Parietal lobe (tissue), 2 donors: ENCODE measurements around the gene CIB2. TPM values are rescaled to one million over a fixed set of nuclear protein-coding genes. Genes with fewer than 3 reads are reported as not detected.

ENCODE experiments used
- small RNA-seq: library from RNA; depleted of rRNA; stranded (forward); fragments of <200 nt; gene quantifications from one replicate; pipeline ENCODE3, GENCODE V24; 2014; ENCODE audit warnings: low replicate concordance
- total RNA-seq: library from RNA; depleted of rRNA; stranded (reverse); fragments of >200 nt; gene quantifications from one replicate; pipeline ENCODE4 v1.2.3, GENCODE V29; 2014

The CIB2 gene
- total RNA-seq = 18.8 TPM

DNA sequence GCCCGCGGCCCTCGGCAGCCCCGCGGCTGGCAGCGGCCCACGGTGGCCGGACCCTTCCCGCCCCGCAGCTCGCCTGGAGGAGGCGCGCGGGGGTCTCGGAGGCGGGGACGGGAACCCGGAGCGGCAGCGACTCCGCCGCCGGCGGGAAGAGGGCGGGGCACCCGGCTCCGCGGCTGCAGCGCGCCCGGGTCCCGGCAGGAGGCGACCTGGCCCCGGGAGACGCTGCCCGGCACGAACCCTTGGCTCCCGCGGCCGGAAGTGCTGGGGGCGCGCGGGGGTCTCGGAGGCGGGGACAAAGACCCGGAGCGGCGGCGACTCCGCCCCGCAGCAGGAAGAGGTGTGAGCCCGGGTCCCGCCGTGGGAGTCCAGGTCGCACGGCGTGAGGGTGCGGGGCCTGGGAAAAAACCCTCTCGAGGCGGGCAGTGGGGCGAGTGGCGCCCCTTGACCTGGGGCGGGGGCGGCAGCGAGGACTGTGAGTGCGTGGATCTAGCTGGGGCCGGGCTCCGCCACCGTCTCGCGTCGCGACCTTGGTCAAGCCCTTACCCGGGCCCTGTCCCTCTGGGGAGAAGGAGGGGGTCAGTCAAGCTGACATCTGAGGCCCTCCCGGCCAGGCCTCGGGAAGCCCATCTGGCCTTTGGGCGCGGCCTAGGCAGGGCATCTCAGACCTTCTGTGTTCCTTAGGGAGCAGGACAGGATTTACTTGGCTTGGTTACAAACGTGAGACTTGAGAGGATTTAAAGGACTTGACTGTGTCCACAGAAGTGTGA, at the start of gene CIB2:
Gene CIB2, minus strand, starts transcription at position 151 of the 767 bp plus-strand sequence. CDS start 230 bp downstream, outside the sequence.

GRCh38 chr15:78149068-78149804, 18.0 kb upstream of the CIB2 start, which contains the start of gene IDH3A:
TSS of gene IDH3A (plus strand) at chr15:78149362. CDS start at chr15:78149404, 42 bp downstream.

DNA sequence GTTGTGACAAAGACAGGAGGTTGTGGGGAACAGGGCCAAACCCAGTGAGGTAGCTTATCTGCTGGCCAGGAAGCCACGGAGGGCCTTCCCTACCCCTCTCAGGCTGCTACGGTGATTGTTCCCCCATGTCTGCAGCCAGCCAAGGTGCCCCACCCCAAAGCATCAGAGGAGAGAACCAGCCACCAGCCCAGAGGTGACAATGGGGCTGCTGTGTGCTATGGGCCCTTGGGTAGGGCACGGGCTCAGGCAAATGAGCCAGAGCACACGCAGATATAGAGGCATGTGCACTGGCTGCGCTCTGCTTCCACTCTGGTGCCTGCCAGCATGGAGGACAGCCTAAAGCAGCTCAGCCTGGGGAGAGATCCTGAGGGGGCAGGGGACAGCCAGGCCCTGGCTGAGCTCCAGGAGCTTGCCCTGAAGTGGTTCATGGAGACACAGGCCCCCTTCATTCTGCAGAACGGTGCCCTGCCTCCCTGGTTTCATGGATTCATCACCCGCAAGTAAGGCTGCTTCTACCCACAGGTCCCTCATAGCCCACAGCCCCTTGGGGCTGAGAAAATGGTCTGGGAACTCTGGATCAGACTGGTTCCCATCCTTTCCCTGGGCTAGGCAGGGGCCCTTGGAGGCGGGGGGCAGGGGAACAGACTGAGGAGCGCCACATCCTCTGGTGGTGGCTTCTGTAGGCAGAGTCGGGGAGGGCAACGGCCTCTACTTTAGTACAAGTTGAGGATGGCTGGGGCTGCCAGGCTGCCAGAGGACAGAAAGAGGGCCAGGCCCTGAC, 38.8 kb downstream of the CIB2 start, which contains the start of gene SH2D7:
Gene SH2D7, plus strand, starts transcription at position 301 of the 781 bp plus-strand sequence. Its CDS starts 24 bp downstream, at position 325.

DNA sequence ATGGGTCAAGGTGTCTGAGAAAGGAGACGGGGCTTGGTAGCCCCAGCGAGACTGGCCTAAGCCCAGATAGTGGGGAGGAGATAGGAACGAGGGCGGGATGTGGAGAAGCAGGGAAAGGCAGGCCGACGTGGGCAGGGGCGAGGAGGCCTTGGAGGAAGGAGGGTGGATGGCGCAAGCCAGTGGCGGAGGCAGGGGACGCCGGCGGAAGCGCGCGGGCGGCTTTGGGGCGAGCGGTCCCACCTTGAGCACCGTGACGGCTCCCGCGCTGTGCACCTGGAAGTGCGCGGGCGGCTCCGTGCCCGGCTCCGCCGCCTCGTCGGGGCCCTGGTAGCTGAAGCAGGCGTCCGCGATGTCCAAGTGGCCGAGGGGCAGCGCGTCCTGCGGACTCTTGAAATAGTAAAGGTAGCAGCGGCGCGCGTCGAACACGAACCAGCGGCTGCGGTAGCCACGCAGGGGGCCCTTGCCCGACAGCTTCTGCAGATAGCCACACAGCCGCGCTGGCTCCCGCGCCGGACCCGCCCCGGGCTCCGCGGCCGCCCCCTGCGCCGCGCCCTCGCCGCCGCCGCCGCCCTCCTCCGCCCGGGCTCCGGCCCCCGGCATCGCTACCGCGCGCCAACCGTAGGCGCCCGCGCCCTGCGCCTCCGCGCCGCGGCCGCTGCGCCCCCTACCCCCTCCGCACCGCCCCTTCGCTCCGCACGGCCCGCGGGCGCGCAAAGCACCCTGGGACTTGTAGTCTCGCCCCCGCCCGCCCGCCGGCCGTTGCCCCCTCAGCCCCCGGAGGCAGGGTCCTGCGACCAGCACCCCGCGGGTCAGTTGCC, 54.0 kb downstream of the CIB2 start, which contains the start of gene TBC1D2B:
Gene TBC1D2B, minus strand, starts transcription at position 659 of the 818 bp plus-strand sequence. Its CDS starts 59 bp downstream, at position 600.

Small RNA genes lying within 50 kb of the gene (small RNA-seq; reads per million reads assigned to genes)
- gene RF00092 = not detected

Other genes with a start within 250 kb of the CIB2 start
- 22.8 TPM for gene TBC1D2B, start 53.7 kb downstream of the CIB2 start, total RNA-seq
- gene SH2D7, start 38.9 kb downstream of the CIB2 start, total RNA-seq = not detected
- 45.4 TPM for gene IDH3A, start 17.9 kb upstream of the CIB2 start, total RNA-seq
- 4.1 TPM for gene ACSBG1, start 103.1 kb upstream of the CIB2 start, total RNA-seq
- gene DNAJA4, start 133.1 kb upstream of the CIB2 start, total RNA-seq = 50.1 TPM
- gene SKIC8, start 168.2 kb upstream of the CIB2 start, total RNA-seq = 79.5 TPM
- gene CRABP1, start 208.9 kb upstream of the CIB2 start, total RNA-seq = 5.3 TPM